NOMO-1 treated with dmso at 0.1 percent for 144 hours (cell line): ENCODE data around the gene PRSS2.

Source experiments
- DNase-seq: peaks from one replicate; lab custom pipeline; 2025; ENCODE audit not compliant: unreplicated experiment; lab: John Stamatoyannopoulos, UW

PRSS2 gene

DNA sequence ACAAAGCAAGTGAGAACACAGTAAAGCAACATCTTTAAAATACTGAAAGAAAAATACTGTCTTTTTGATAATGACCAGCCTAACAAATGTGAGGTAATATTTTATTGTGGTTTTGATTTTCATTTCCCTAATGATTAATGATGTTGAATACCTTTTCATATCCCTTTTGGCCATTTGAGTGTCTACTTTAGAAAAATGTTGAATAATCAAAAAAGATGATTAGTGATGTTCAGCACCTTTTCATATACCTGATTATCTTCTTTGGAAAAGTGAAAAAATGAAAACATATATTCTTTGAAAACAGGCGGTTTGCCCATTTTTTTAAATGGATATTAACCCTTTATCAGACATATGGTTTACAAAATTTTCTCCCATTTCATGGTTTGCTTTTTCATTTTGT lies 51.9 kb downstream of the PRSS2 start:
- no peak for DNase-seq
